Astrocyte (in vitro differentiated cells and primary cell): Measurements from ENCODE around the gene PLD1.

Source experiments
- CTCF ChIP-seq: IDR thresholded peaks from 2 replicates; pipeline ENCODE4 v1.5.1; 2011; ENCODE audit warnings: low read depth, mild to moderate bottlenecking, inconsistent platforms, low read length, moderate library complexity; ENCODE audit not compliant: insufficient read depth
- EZH2 ChIP-seq: IDR thresholded peaks from 2 replicates; pipeline ENCODE4 v1.6.1; 2012; ENCODE audit warnings: mild to moderate bottlenecking, low read length, inconsistent platforms; ENCODE audit not compliant: insufficient read depth

- TF ChIP-seq CTCF (no peak), EZH2 (no peak)
Observed at GRCh38 chr3:171672538-171672937, 137.7 kb downstream of the PLD1 start.
